ENCODE measurements around the gene NIPA2.

DNA sequence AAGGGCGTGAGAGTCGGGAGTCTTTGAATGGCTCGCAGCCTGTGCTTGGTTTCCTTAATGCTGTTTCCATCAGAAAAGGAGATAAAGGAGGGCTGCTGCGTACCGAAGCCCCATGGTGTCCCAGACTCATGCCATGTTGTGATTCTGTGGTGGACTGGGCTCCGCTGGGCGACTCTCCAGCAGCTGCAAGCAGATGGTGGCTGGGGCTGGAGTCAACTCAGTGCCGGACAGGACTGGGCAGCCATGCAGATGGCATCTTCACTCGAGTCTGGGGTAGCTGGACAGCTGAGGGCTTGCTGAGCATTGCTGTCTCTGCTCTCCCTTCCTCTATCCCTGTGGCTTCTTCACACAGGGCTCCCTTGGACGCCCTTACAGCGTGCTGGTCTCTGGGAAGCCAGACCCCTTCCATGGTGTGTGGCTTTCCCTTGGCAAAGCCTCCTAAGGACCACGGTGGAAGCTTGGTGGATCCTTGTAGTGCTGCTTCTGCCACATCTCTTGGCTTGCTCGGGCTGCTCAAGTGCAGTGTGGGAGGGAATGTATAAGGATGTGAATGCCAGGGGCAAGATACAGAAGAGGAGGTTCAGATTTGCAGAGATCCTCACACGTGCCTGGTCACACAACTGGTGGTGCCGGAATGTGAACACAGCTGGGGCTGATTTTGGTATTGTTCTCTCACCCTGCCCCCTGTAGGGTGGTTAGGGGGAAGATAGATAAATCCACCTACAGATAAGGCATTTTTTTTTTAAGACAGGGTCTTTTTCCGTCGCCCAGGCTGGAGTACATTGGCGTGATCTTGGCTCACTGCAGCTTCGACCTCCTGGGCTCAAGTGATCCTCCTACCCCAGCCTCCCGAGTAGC is 43.0 kb upstream of the NIPA2 start:
- TF ChIP-seq, protein P1, sequence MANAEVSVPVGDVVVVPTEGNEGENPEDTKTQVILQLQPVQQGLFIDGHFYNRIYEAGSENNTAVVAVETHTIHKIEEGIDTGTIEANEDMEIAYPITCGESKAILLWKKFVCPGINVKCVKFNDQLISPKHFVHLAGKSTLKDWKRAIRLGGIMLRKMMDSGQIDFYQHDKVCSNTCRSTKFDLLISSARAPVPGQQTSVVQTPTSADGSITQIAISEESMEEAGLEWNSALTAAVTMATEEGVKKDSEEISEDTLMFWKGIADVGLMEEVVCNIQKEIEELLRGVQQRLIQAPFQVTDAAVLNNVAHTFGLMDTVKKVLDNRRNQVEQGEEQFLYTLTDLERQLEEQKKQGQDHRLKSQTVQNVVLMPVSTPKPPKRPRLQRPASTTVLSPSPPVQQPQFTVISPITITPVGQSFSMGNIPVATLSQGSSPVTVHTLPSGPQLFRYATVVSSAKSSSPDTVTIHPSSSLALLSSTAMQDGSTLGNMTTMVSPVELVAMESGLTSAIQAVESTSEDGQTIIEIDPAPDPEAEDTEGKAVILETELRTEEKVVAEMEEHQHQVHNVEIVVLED (CRISPR knock-in tag; IDR thresholded peaks at IDR 0.05; ENCODE audit: borderline replicate concordance) = no peak
- no peak for TF ChIP-seq HMGXB4 (CRISPR knock-in tag; IDR thresholded peaks at IDR 0.05; ENCODE audit: borderline replicate concordance in 1 of 2, low read depth in 1 of 2)
- TF ChIP-seq, protein P2, sequence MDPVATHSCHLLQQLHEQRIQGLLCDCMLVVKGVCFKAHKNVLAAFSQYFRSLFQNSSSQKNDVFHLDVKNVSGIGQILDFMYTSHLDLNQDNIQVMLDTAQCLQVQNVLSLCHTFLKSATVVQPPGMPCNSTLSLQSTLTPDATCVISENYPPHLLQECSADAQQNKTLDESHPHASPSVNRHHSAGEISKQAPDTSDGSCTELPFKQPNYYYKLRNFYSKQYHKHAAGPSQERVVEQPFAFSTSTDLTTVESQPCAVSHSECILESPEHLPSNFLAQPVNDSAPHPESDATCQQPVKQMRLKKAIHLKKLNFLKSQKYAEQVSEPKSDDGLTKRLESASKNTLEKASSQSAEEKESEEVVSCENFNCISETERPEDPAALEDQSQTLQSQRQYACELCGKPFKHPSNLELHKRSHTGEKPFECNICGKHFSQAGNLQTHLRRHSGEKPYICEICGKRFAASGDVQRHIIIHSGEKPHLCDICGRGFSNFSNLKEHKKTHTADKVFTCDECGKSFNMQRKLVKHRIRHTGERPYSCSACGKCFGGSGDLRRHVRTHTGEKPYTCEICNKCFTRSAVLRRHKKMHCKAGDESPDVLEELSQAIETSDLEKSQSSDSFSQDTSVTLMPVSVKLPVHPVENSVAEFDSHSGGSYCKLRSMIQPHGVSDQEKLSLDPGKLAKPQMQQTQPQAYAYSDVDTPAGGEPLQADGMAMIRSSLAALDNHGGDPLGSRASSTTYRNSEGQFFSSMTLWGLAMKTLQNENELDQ (CRISPR knock-in tag; IDR thresholded peaks at IDR 0.05; ENCODE audit: borderline replicate concordance) = no peak
- TF ChIP-seq, protein P3, sequence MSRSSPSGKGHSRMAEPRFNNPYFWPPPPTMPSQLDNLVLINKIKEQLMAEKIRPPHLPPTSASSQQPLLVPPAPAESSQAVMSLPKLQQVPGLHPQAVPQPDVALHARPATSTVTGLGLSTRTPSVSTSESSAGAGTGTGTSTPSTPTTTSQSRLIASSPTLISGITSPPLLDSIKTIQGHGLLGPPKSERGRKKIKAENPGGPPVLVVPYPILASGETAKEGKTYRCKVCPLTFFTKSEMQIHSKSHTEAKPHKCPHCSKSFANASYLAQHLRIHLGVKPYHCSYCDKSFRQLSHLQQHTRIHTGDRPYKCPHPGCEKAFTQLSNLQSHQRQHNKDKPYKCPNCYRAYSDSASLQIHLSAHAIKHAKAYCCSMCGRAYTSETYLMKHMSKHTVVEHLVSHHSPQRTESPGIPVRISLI (CRISPR knock-in tag; IDR thresholded peaks at IDR 0.05; ENCODE audit: borderline replicate concordance) = no peak
- TF ChIP-seq HMG20B (CRISPR knock-in tag; conservative IDR thresholded peaks at IDR 0.05) = no peak
- no peak for TF ChIP-seq ZNF121 (CRISPR knock-in tag; IDR thresholded peaks at IDR 0.05)
- TF ChIP-seq SNRNP70 (IDR thresholded peaks at IDR 0.05; ENCODE audit: low read depth, low read length) = no peak
- TF ChIP-seq ZFP1 (CRISPR knock-in tag; IDR thresholded peaks at IDR 0.05) = no peak
- TF ChIP-seq, protein P4, sequence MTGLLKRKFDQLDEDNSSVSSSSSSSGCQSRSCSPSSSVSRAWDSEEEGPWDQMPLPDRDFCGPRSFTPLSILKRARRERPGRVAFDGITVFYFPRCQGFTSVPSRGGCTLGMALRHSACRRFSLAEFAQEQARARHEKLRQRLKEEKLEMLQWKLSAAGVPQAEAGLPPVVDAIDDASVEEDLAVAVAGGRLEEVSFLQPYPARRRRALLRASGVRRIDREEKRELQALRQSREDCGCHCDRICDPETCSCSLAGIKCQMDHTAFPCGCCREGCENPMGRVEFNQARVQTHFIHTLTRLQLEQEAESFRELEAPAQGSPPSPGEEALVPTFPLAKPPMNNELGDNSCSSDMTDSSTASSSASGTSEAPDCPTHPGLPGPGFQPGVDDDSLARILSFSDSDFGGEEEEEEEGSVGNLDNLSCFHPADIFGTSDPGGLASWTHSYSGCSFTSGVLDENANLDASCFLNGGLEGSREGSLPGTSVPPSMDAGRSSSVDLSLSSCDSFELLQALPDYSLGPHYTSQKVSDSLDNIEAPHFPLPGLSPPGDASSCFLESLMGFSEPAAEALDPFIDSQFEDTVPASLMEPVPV (CRISPR knock-in tag; IDR thresholded peaks at IDR 0.05) = no peak
- no peak for TF ChIP-seq RAD51 (IDR thresholded peaks at IDR 0.05; ENCODE audit: borderline replicate concordance)
- no peak for TF ChIP-seq ZFX (CRISPR knock-in tag; IDR thresholded peaks at IDR 0.05; ENCODE audit: low read depth)
- no peak for TF ChIP-seq ZNF496 (CRISPR knock-in tag; IDR thresholded peaks at IDR 0.05; ENCODE audit: insufficient replicate concordance)
- no peak for TF ChIP-seq CTCF (CRISPR knock-in tag; IDR thresholded peaks at IDR 0.05)
